Daoy (cell line): Measurements from ENCODE around the gene OR5I1. TPM values are rescaled to one million over a fixed set of nuclear protein-coding genes. Genes with fewer than 3 reads are reported as not detected.
"Not testable (repeated sequence)": the region's sequence is repeated elsewhere in the genome, so short reads cannot be mapped to it uniquely, and the experiment has no call there.

Experiments used
- DNase-seq: peaks from one replicate; pipeline ENCODE4 v3.0.0-alpha.2; 2015; ENCODE audit warnings: low read depth
- total RNA-seq: library from RNA; depleted of rRNA; stranded (reverse); fragments of >200 nt; shearing (Covaris generic); gene quantifications from 2 replicates; pipeline ENCODE4 v1.2.3, GENCODE V29; 2014; rRNA removed

OR5I1 gene
- not detected in 2 replicates for total RNA-seq

DNA sequence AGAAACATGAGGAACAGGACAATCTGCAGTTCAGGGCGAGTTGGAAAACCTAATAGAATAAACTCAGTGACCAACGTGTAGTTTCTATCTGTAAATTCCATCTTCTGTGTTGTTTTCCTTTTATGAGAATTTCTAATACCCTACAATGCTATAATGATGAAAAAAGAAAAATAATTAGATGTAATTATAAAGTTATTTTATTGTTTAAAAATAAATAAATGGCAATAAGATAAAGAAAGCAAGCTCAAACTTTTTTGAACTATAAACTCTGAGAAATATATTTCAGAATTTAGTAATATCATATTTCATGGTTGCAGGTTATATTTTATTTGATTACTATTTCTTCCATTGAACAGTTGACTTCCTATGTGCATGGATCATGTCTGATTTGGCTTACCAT is at the start of gene OR5I1:
OR5I1 (minus strand) TSS at position 101 of the 400 bp plus-strand sequence; CDS start at position 101, 0 bp downstream.
- no peak for DNase-seq

DNA sequence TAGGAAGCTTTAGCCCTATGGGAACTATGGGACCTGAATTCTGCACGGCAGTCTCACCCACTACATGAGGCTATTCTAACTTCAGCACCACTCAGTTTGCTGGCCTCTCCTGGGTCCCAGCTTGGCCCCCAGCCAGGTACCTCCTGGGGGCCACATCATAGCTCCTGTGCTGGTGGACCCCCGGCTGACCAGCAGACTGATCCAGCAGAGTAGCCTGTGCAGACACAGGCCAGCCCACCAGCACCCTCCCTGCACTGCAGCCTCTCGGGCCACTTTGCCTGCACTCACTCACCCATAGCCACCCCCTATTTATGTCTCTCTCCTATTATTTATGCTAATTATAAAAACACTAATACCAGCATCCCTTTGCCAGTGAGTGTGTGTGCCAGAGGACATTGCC is 34.7 kb upstream of the OR5I1 start:
- no peak for DNase-seq

DNA sequence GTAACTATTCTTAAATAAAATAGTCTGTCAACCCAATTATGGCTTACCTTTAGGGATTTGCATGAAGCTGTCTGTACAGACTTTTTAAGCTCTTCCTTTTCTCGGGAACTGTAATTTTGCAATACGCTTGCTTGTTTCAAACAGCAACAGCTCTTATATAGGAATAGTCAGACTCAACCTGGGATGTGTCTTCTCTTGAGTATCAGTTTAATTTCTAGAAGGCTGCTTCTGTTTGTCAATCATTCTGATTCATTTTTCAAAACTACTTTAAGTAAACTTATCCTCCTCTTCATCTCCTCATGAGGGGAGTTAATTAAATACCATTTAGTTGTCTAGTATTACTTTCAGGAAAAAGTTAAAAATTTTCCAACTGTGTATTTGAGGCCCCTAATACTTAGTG is 33.6 kb upstream of the OR5I1 start, which contains the start of gene OR10AG1:
OR10AG1 (minus strand) TSS at position 101 of the 400 bp plus-strand sequence; CDS start at position 63, 38 bp downstream.
- no peak for DNase-seq

DNA sequence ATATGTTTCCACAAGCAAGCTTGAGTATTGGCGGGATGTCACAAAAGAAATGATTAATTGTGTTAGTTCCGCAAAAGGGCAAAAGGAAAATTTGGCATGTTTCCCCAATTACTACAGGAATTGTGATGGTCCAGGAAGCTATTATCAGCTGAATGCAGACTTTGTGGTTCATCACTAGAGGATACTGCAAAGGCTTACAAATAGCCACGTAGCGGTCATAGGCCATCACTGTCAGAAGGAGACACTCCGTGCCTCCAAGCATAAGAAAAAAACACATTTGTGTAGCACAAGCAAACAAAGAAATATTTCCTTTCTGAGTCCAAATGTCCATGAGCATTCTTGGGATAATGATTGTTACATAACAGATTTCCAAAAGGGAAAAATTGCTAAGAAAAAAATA is 31.7 kb upstream of the OR5I1 start:
- DNase-seq, result no peak

DNA sequence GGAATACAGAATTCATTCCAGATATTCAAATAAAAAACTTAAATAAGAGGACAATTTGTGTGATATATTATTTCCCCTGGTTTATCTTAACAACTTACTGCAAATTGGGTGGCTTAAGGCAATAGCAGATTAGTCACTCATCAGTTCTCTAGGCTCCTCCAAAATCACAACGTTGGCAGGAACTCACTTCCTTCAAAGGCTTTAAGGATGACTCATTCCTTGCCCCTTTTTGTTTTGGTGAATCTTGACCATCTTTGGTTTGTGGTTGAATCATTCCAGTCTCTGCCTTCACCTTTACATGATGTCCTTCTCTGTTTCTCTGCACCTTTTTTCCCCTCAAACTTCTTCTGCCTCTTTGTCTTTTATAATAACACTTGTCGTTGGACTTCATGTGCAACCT is 30.2 kb upstream of the OR5I1 start:
- no peak for DNase-seq

DNA sequence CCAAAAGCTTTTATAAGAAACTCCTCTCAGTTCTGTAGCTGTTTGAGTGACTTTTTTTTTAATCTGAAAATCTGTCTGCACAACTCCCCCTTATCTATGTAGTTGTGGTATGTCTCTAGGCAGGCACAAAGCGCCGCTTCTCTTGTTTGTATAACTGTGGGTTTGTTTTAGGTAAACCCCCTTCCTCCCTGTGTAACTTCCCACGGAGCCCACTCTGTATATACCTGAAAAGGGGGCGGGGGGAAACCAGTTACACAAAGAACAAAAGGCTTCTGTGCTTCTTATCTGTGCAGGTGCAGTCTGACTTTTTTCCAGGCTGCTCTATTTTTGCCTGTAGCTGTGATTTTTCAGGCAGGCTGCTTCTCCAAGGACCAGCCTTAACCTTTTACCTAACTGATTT is 20.3 kb upstream of the OR5I1 start:
- no peak for DNase-seq

DNA sequence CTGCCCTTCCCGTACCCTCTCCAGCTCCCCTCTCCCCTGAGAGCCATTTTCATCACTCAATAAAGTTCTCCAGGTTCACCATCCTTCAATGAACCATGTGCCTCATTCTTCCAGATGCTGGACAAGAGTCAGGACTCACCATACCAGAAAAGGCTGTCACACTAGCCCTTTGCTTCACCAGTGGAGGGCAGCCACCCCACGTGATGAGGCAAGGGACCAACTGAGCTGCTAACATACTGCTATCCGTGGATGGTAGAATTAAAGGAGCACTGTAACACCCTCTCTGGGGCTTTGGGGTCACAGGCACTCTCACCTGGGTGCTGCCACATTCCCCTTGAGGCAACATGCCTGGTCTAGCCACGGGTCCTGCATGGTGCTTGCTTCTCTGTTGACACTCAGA is 13.1 kb upstream of the OR5I1 start:
- no peak for DNase-seq

DNA sequence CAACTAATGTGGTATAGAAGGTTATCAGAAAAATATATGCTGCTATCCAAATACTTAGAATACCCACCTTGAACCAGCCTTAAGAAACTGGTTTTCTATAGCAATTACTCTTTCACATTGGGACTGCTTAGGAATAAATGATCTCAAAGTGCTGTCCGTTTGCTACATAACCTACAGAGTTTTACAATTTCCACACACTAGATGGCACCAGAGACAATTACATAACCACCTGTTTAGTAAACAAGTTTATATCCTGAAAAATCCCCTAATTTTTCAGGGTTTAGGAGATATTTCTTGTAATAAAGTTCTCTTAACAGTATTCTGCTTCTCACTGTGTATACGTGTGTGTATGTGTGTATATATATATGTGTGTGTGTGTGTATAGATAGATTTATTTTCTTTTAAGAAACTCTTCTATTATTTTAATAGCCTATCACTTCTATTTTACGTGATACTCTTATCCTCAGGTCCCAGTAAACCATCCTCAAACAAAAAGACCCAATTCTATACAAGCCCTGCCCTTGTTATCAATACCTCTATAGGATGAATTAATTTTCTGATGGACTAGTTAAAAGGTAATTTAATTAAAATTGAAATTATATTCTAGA is 6.7 kb upstream of the OR5I1 start:
- DNase-seq, result no peak

DNA sequence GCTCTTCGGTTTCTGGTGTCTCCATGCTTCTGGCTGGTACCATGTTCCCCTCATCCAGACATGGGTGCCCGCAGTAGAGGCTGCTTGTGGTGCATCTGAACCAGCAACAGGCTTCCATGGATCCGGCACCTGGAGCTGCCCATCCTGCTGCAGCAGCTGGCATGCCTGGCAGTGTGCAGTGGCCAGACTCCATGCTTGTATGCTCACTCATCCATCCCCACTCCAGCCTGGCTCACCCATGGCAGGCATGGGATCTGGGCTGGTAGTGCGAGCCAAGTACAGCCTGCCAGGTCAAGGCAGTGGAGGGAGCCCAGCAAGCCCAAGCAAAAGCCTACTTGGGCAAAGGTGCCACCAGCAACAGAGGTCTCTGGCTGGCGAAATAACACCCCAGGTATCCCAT is 15.7 kb downstream of the OR5I1 start:
- no peak for DNase-seq

DNA sequence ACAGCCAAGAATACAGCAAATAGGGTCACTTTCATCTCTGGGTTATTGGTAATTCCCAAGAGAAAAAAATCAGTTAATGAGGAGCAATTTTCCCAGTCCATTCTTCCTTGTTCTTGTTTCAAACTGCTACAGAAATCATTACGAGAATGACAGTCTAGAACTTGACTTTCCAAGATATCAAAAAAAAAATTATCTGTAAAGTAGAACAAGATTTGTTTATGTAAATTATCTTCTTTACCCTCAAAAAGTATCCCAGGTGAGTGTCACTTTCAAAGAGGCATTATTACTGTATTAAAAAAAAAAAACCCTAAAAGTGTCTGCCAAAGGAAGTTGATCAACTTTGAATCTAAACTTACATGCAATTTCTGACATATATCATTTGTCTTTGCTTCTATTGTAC is 21.7 kb downstream of the OR5I1 start, which contains the start of gene OR5W2:
OR5W2 (minus strand) TSS at position 101 of the 400 bp plus-strand sequence; CDS start at position 101, 0 bp downstream.
- no peak for DNase-seq

DNA sequence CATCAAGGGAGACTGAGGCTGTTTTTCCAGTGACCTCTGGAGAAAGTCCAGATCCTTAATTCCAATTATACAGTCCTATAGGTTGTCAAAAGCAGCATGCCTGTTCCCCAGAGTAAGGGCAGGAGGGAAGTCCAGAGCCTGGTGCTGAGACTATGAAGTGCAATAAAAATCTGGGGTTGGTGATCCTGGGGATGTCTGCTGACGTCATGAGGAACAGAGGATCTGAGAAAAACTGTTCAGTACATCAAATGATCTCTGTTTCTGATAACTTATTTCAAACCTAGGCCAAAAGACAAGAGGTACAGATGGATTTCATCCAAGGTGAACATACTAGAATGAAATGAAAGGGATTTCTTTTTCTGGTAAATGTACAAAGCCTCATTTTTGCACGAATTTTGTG is 33.9 kb downstream of the OR5I1 start:
- no peak for DNase-seq

DNA sequence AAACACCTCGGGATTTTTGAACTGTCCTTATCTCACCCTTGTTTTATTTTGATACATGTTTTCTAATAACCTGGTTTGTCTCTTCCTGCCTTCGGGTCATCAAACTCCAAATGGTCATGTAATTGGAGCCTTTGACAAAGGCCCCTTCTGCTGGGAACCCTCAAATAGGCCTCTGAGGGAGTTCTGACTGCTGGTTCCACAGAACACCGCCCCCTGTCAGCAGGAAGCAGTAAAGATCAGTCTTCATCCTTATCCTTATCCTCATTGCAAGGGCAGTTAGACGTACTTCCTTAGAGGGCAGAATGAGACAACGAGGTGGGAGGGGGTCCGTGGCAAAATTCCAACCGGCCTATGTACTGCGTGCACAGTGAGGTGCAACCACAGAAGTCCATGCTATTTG is 41.0 kb downstream of the OR5I1 start:
- no peak for DNase-seq

DNA sequence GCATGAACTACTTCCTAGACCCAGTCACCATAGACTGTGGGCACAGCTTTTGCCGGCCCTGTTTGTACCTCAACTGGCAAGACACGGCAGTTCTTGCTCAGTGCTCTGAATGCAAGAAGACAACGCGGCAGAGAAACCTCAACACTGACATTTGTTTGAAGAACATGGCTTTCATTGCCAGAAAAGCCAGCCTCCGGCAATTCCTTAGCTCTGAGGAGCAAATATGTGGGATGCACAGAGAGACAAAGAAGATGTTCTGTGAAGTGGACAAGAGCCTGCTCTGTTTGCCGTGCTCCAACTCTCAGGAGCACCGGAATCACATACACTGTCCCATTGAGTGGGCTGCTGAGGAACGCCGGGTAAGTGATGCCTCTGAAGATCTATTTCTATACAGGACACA is 50.7 kb downstream of the OR5I1 start:
- DNase-seq, result not testable (repeated sequence)

Other genes with a start within 250 kb of the OR5I1 start
- not detected in 2 replicates for gene OR5D13, start 163.0 kb downstream of the OR5I1 start, total RNA-seq
- not detected in 2 replicates for gene OR5D14, start 140.8 kb downstream of the OR5I1 start, total RNA-seq
- gene OR5L1, start 125.0 kb downstream of the OR5I1 start, total RNA-seq, result not detected in 2 replicates
- not detected in 2 replicates for gene OR5D18, start 116.8 kb downstream of the OR5I1 start, total RNA-seq
- gene OR5L2, start 109.2 kb downstream of the OR5I1 start, total RNA-seq, result not detected in 2 replicates
- gene OR5D16, start 97.6 kb downstream of the OR5I1 start, total RNA-seq, result not detected in 2 replicates
- gene TRIM51, start 53.1 kb downstream of the OR5I1 start, total RNA-seq, result not detected in 2 replicates
- gene OR5W2, start 21.8 kb downstream of the OR5I1 start, total RNA-seq, result not detected in 2 replicates
- not detected in 2 replicates for gene OR10AG1, start 33.5 kb upstream of the OR5I1 start, total RNA-seq
- gene OR5F1, start 58.2 kb upstream of the OR5I1 start, total RNA-seq, result not detected in 2 replicates
- gene OR5AS1, start 91.3 kb upstream of the OR5I1 start, total RNA-seq, result not detected in 2 replicates
- not detected in 2 replicates for gene OR8I2, start 156.9 kb upstream of the OR5I1 start, total RNA-seq
- not detected in 2 replicates for gene OR8H2, start 167.3 kb upstream of the OR5I1 start, total RNA-seq
- not detected in 2 replicates for gene OR8H3, start 186.0 kb upstream of the OR5I1 start, total RNA-seq
- not detected in 2 replicates for gene OR8J3, start 203.8 kb upstream of the OR5I1 start, total RNA-seq
- gene OR8K5, start 223.9 kb upstream of the OR5I1 start, total RNA-seq, result not detected in 2 replicates
- not detected in 2 replicates for gene OR5J2, start 240.2 kb upstream of the OR5I1 start, total RNA-seq